GM18873 (cell line): Measurements from ENCODE around the gene MAPK6.
"Not testable (repeated sequence)": the region's sequence is repeated elsewhere in the genome, so short reads cannot be mapped to it uniquely, and the experiment has no call there.

Experiments used
- ATAC-seq: cut with Tn5 transposase; IDR thresholded peaks from one replicate; pipeline ENCODE4 v1.9.1; 2021; ENCODE audit warnings: mild to moderate bottlenecking, moderate library complexity, moderate number of reproducible peaks; ENCODE audit not compliant: unreplicated experiment, low FRiP score

The MAPK6 gene

DNA sequence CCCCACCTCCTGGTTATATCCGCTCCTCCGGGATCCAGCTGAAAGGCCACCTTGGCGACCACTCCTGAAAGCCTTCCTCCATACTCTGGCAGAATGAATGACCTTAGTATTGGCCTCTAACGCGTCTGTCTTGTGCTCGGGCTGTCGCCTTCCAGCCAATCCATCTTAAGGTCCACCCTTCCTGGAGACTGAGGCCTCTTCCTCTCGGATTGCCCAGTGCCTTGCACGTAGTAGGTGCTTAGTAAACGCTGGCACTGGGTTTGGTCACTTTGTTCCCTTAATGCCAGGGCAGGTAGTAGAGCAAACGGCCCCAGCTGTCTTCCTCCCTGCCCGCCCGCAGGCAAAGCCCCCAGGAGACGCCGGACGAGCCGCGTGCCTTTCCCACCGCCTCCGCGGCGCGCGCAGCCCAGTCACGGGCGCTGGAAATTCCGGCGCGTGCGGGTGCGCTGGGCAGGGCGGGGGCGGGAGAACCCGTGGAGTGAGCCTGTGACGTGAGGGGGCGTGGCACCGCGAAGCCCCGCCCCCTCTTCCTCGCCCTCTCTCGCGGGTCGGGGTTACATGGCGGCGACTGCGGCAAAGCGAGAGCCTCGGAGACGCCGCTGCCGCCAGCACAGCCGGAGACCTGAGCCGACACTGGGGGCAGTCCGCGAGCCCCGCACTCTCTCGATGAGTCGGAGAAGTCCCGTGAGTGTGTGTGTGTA, at the start of gene MAPK6:
Gene MAPK6 (plus strand): TSS at position 527 of the 701 bp plus-strand sequence. CDS start 27,242 bp downstream, outside the sequence.
- ATAC-seq: peak; percentile 58

- no peak for ATAC-seq
These were observed 49.3 kb upstream of the MAPK6 start for GRCh38 chr15:51969728-51970127.

GRCh38 chr15:51970132-51970817, 48.7 kb upstream of the MAPK6 start:
- ATAC-seq: no peak

DNA sequence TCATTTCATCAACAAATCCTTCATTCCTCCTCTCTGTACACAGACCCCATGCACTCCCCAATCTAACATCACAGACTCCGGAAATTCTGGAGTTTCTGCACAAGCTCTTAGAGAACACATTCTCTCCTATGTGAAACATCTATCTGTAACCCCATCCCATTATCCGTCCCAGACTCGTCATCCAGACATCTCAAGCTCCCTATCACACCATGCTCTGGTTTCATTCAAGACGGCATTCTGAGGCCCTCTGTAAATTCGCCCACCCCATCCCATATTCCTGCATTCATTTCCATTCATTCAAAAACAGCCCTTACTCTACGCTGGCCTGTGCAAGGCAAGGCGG, 48.0 kb upstream of the MAPK6 start:
- ATAC-seq: peak; percentile 13

- ATAC-seq: peak; percentile 83
These were observed 47.5 kb upstream of the MAPK6 start, which contains the start of gene LEO1 for GRCh38 chr15:51971375-51972133. TSS of gene LEO1 (minus strand) at chr15:51971778. CDS start at chr15:51971745, 33 bp downstream.

- no peak for ATAC-seq
These were observed 45.8 kb upstream of the MAPK6 start for GRCh38 chr15:51973220-51973619.

- ATAC-seq: no peak
These were observed 45.2 kb upstream of the MAPK6 start for GRCh38 chr15:51973775-51974174.

DNA sequence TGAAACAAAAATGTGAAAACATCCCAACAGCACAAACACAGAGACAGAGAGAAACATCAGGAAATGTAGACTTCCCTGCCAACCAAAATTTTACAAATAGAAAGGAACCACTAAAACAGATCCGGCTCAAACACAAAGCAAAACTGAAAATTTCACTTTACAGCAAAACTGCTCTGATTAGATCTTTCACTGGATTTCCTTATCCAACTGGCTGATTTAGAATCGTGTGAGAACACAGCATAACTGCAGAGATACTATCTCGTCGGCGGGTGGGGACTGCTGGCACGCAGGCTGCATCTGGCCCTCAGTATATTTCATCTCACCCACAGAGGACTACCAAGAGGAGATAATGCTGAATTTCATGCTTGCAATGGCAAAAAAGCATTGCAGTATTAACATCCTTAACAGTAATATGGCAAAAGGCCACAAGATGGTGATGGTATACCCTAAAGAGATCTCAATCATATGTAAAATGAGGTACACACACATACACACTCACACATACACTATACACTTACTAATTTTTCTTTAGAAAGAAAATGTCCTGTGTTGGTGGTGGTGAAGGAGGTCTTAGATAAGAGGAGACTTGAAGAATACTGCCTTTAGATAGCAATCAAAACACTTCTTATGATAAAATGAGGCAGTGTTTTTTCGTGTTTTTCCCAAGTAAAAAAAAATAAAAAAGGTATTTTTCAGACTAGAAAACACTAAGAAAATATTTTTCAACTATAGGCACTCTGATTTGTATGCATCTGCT, 36.8 kb upstream of the MAPK6 start:
- ATAC-seq: peak; percentile 80

GRCh38 chr15:51982770-51983103, 36.3 kb upstream of the MAPK6 start:
- ATAC-seq: no peak

DNA sequence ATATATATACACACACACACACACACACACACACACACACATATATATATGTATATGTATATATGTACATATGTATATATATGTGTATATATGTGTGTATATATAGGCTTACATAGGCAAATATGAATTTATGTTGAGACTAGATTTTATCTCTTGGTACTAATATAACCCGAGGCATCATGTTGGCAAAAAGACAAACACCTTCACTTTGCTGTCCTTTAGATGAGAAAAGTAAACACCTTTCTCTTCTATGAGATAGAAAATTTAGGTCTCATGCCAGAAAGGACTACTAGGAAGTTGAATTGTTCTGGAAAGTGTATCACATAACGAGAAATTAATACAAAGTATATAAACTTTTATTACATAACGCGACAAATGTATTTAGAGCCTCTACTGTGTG, 27.9 kb upstream of the MAPK6 start:
- no peak for ATAC-seq

GRCh38 chr15:51992953-51993352, 26.1 kb upstream of the MAPK6 start:
- ATAC-seq: no peak

GRCh38 chr15:52002351-52002750, 16.7 kb upstream of the MAPK6 start:
- ATAC-seq: no peak

- ATAC-seq: not testable (repeated sequence)
These were observed 15.9 kb upstream of the MAPK6 start for GRCh38 chr15:52003089-52003488.

DNA sequence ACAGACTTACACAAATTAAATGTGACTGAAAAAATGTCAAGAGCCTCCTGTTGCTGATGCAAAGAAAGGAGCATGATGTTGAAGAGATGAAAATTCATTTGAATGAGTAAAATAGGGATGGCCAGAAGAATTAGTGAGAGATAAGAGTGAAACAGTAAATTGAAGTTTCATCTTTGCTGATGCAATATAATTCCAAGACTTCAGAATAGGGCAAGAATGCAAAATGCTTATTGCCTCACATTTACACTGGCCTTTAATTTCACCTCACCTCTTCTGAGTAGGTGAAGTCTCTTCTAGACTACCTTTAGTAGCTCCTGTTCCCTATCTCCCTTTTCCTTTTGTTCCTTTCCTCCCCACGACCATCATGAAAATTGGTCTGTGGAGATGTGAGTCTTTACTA, 15.3 kb upstream of the MAPK6 start:
- no peak for ATAC-seq

DNA sequence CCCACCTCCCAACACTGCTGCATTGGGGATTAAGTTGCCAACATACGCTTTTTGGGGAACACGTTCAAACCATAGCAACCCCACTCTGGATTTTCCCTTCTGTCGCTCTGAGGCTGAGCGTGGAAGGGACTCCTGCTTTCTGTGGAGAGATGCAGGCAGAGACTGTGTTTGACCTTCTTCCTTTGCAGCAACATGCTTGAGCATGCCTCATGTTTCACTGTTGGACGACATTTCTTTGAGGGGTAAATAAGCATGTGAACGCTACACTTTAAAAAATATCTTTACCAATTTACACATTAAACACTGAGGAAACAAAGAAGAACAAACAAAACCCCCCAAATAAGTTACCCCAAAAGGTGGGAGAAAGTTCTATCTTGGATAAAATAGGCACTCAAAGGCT, 14.2 kb upstream of the MAPK6 start:
- ATAC-seq: no peak

DNA sequence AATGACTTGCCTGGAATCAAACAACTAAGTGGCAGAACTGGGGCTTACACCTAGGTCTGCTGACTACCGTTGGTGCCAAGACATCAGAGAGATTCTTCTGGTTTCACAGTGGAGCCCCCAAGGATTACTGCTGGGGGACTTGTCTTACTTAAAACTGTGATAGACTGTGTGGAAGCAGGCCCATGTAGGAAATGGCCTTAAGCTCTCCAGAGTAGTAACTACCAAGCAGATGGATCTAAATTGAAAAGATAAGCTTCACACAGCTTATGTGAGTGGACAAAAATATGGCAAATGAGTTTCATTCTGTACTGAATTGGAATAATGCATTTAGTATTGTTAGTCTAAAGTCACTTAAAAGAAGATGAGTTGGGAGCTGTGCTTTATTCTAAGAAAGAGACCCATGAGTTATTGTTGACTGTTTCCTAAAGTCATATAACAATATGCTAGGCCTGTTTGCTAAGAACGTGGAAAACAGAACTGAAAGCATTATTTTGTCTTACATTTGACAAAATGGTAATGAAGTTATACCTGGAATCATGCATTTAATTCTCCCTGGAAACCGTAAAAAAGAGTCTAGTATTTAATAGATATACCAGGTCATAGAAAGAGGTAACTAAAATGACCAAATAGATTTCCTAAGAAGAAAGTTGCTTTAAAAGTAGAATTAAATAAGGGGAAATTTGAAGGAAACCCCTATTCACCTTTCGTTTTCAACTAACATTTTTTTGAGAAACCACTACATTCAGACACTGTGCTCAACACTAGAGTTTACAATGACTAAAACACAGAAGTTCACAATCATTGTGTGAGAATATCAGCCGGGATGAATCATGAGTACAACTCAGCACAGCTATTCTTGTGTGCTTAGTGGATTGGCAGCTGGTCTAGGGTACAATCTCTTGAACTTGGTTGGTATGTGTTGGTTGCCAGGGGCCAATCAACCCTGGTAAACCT, 13.0 kb upstream of the MAPK6 start:
- ATAC-seq: peak; percentile 86

DNA sequence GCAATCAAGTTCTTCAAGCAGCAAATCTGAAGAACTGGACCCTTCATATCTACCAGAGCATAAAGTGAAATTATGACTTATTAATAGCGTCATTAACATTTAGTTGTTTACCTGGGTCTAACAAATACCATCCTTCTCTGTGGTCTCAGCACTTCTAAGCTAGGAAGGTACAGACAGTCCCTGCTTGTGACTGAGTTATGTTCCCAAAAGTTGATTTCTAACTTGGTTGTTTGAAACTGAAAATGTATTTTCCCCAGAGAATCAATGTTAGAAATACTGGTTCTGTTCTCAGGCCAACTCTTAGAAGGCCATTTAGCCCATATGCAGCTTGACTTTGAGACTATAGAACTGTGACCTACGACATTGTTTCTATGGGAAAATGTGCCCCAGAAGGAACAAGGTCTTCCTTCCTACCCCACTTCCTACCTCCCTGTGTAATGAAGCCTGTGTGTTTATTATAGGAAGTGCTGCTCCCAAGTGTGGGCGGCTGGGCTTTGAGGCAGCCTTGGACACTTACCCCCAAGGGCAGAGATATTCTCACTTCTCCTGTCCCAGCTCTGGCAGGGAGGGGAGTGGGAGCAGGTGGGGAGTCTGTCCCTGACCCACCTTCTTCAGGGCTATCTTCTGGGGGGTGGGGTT, 12.2 kb upstream of the MAPK6 start:
- ATAC-seq: peak; percentile 24

- no peak for ATAC-seq
These were observed 10.7 kb upstream of the MAPK6 start for GRCh38 chr15:52008359-52008697.

- ATAC-seq: no peak
These were observed 10.2 kb upstream of the MAPK6 start for GRCh38 chr15:52008698-52009434.
